WTC11 (cell line): Measurements from ENCODE around the gene MYO5C.

ENCODE experiments used
- CREM ChIP-seq: sonication (generic); formaldehyde crosslinking; IDR thresholded peaks from 2 replicates; pipeline ENCODE4 v1.8.1; 2022; ENCODE audit warnings: mild to moderate bottlenecking, missing genetic modification reagents, moderate library complexity
- CTCF ChIP-seq: fragments of 200-600 bp; IDR thresholded peaks from 2 replicates; pipeline ENCODE4 v1.8.0; 2022; ENCODE audit warnings: antibody characterized with exemption
- FOXK1 ChIP-seq: sonication (generic); formaldehyde crosslinking; IDR thresholded peaks from 2 replicates; pipeline ENCODE4 v1.8.0; 2022; ENCODE audit warnings: mild to moderate bottlenecking, moderate library complexity, missing genetic modification reagents
- GRHL2 ChIP-seq: fragments of 250-450 bp; sonication (Bioruptor Pico); IDR thresholded peaks from 2 replicates; pipeline ENCODE4 v1.8.0; 2022; ENCODE audit warnings: mild to moderate bottlenecking, moderate library complexity; ENCODE audit not compliant: insufficient replicate concordance, severe bottlenecking
- NR1H2 ChIP-seq: sonication (generic); formaldehyde crosslinking; IDR thresholded peaks from 2 replicates; pipeline ENCODE4 v1.9.0; 2021; ENCODE audit warnings: mild to moderate bottlenecking, moderate library complexity, missing genetic modification reagents
- ZBTB43 ChIP-seq: sonication (generic); formaldehyde crosslinking; IDR thresholded peaks from 2 replicates; pipeline ENCODE4 v1.8.1; 2023; ENCODE audit warnings: mild to moderate bottlenecking, missing genetic modification reagents

DNA sequence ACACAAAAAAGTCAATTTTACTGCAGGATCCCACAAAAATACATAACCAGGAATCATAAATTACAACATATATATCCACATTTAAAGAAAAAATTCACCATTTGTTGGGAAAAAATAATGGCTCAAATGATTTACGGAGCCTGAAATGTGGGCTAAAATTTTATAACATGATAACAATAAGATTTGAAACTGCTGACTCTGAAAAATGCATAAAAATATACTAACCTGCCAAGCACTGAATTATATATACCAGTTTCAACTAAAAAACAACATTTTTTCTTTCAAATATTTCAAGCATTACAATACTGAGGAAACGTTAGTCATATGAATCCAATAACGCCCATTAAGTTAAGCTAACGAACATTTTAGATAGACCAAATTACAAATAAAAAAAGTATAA is 12.2 kb upstream of the MYO5C start:
- TF ChIP-seq ZBTB43 (CRISPR knock-in tag) (no peak), FOXK1 (CRISPR knock-in tag) (no peak), NR1H2 (CRISPR knock-in tag) (no peak), CREM (CRISPR knock-in tag) (no peak), GRHL2 (CRISPR knock-in tag) (no peak), CTCF (no peak)
